HTR-8/SVneo (cell line): ENCODE measurements around the gene RAB6A.

ENCODE experiments used
- DNase-seq: peaks from one replicate; pipeline ENCODE4 v3.0.0; 2011; ENCODE audit warnings: low spot score, mixed read lengths; ENCODE audit not compliant: insufficient read length
- FAIRE-seq: peaks from 2 replicates; lab custom pipeline; 2011; peaks lifted over from hg19 to GRCh38; lab: Jason Lieb, UNC

The RAB6A gene

GRCh38 chr11:73641668-73642067 lies 119.2 kb downstream of the RAB6A start:
- FAIRE-seq (no peak), DNase-seq (no peak)

- FAIRE-seq (no peak), DNase-seq (no peak)
Observed at GRCh38 chr11:73640592-73640991, 120.3 kb downstream of the RAB6A start.

- no peak for FAIRE-seq
Observed at GRCh38 chr11:73637012-73637411, 123.9 kb downstream of the RAB6A start.

GRCh38 chr11:73636249-73636648 lies 124.6 kb downstream of the RAB6A start:
- FAIRE-seq: no peak

More at GRCh38 chr11:73637012-73637411, 123.9 kb downstream of the RAB6A start:
- no peak for DNase-seq

GRCh38 chr11:73635721-73636120 lies 125.2 kb downstream of the RAB6A start:
- DNase-seq (no peak), FAIRE-seq (no peak)

More at GRCh38 chr11:73636249-73636648, 124.6 kb downstream of the RAB6A start:
- DNase-seq: no peak

GRCh38 chr11:73633999-73634398 lies 126.9 kb downstream of the RAB6A start:
- DNase-seq: no peak
- FAIRE-seq: no peak

- no peak for FAIRE-seq
- DNase-seq: no peak
Observed at GRCh38 chr11:73632996-73633395, 127.9 kb downstream of the RAB6A start.

GRCh38 chr11:73629907-73630306 lies 131.0 kb downstream of the RAB6A start:
- DNase-seq (no peak), FAIRE-seq (no peak)

GRCh38 chr11:73625696-73626318 lies 135.1 kb downstream of the RAB6A start:
- DNase-seq: peak; percentile 92

More at GRCh38 chr11:73625696-73626318, 135.1 kb downstream of the RAB6A start:
- FAIRE-seq: peak; percentile 48
